H7 (cell line): ENCODE measurements around the gene ARID2. TPM values are rescaled to one million over a fixed set of nuclear protein-coding genes. Genes with fewer than 3 reads are reported as not detected.

Experiments used
- DNase-seq: peaks from one replicate; pipeline ENCODE4 v3.0.0; 2012
- H3K27me3 ChIP-seq: 2 replicates; pipeline ENCODE4 v1.6.0; 2011; ENCODE audit warnings: mild to moderate bottlenecking, low read length; ENCODE audit not compliant: control insufficient read depth, insufficient read depth
- H3K36me3 ChIP-seq: replicated peaks from 2 replicates; pipeline ENCODE4 v1.5.1; 2011; ENCODE audit warnings: low read length; ENCODE audit not compliant: control insufficient read depth, insufficient read depth
- H3K4me3 ChIP-seq: 2 replicates; pipeline ENCODE4 v1.5.1; 2011; ENCODE audit warnings: low read depth, mild to moderate bottlenecking, control low read depth, low read length, moderate library complexity; ENCODE audit not compliant: insufficient read depth
- total RNA-seq: library from RNA; depleted of rRNA; stranded (reverse); fragments of >200 nt; shearing (Covaris generic); gene quantifications from 2 replicates; pipeline ENCODE4 v1.2.3, GENCODE V29; 2014

ARID2 gene
- total RNA-seq, 1 experiment from 2014 or later = 20.4 TPM

- no peaks in the 10 kb centered on the region; the same call in 1 of the 2 replicates for H3K36me3 ChIP-seq
- H3K4me3 ChIP-seq = peak overlapping the region; percentile 90
- no peaks in the 10 kb centered on the region for H3K27me3 ChIP-seq
- DNase-seq = peak; percentile 87
These were observed 775 bp upstream of the ARID2 start for GRCh38 chr12:45728630-45729232.

- no peak for DNase-seq
- peak overlapping the region; percentile 90 for H3K4me3 ChIP-seq
- no peaks in the 10 kb centered on the region; the same call in 1 of the 2 replicates for H3K36me3 ChIP-seq
These were observed 510 bp downstream of the ARID2 start for GRCh38 chr12:45730084-45730347.

DNA sequence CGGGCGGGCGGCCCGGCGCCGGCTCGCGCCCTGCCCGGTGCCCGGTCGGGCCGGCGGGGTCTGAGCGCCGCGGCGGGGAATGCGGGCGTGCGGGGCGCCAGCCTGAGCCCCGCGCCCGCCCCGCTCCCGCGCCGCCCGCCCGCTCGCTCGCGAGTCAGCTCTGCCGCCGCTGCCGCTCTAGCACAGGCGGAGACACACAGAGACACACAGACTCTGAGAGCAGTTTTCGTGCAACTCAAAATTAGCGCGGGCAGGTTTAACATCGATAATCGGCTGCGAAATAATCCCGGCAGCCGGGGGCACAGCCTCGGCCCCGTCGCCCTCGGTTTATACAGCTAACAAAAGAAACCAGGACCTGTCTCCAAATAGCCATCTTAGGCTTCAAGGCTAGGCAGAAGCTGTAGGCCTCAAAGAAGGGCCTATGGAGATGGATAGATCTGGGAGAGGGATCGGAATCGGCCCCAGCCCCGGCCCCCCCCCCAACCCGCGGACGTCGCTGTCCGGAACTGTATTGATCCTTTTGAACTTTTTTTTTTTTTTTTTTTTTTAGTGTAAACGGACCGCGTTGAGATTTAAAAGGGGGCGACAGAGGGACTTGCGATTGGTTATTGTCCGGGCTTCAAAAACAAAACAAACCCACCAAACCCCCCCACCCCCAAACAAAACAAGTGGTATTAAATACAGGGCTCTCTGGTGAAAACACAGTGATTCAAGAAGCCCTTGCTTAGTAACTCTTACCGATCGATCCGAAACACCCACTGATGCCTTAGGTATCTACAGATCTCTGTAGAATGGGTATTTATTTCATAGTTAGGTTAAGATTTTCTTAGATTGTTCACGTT lies 1.1 kb downstream of the ARID2 start:
- H3K36me3 ChIP-seq = no peaks in the 10 kb centered on the region; the same call in 1 of the 2 replicates
- H3K27me3 ChIP-seq = no peaks in the 10 kb centered on the region
- peak overlapping the region; percentile 90 for H3K4me3 ChIP-seq
- peak; percentile 60 for DNase-seq

More at GRCh38 chr12:45730084-45730347, 510 bp downstream of the ARID2 start:
- H3K27me3 ChIP-seq = no peaks in the 10 kb centered on the region

DNA sequence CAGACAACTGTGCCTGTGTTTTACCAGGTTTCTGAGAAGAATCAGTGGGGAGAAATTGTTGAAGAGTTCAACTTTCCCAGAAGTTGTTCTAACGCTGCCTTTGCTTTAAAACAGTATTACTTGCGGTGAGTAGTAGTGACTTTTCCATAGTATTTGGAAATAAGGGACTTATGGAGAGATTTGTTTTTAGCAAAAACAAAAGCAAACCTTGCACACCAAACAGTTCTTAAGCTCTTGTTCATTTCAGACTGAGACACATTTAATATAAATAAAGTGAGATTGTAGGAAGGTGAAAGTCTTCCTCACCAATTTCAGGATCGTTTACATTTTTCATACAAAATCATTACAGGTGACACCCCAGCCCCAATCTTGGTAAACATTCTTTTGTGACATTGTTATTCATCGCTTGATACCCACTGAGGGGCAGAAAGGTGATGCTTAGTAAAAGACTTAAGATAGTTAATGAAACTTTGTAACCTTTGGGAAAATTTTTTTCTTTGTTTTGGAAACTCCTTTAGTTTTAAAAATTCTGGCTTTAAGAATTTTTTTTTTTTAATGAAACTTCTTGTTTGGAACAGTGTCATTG lies 1.8 kb downstream of the ARID2 start:
- no peak for DNase-seq
- Histone ChIP-seq H3K4me3 (peak overlapping the region; percentile 90), H3K36me3 (no peaks in the 10 kb centered on the region; the same call in 1 of the 2 replicates), H3K27me3 (no peaks in the 10 kb centered on the region)

- DNase-seq = no peak
- Histone ChIP-seq H3K27me3 (no peaks in the 10 kb centered on the region), H3K4me3 (no peak overlapping the region), H3K36me3 (no peaks in the 10 kb centered on the region; the same call in 1 of the 2 replicates)
These were observed 2.7 kb downstream of the ARID2 start for GRCh38 chr12:45732250-45732649.

- DNase-seq = no peak
- H3K36me3 ChIP-seq = no peaks in the 10 kb centered on the region; the same call in 1 of the 2 replicates
- no peak overlapping the region for H3K4me3 ChIP-seq
- H3K27me3 ChIP-seq = no peaks in the 10 kb centered on the region
These were observed 3.4 kb downstream of the ARID2 start for GRCh38 chr12:45732936-45733335.

GRCh38 chr12:45737638-45738037 lies 8.1 kb downstream of the ARID2 start:
- H3K36me3 ChIP-seq = no peaks in the 10 kb centered on the region; the same call in 1 of the 2 replicates
- no peaks in the 10 kb centered on the region for H3K27me3 ChIP-seq
- no peak overlapping the region for H3K4me3 ChIP-seq
- no peak for DNase-seq

DNA sequence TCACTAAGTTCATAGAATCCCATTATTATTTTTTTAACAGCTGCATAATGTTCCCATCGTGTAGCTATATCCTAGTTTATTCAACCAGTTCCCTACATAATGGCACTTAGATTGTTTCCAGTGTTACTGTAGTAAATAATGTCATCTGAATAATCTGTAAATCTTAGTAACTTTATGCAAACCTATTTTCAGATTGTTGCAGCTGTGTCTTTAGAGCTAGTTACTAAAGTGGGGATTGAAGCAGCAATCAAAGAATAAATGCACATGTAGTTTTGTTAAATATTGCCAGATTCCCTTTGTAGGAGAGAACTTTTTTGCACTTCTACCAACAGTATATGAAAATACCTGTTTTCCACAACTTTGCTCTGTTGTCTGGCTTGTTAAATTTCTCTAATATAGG lies 13.1 kb downstream of the ARID2 start:
- no peak for DNase-seq
- no peaks in the 10 kb centered on the region for H3K36me3 ChIP-seq
- H3K4me3 ChIP-seq = no peak overlapping the region
- no peaks in the 10 kb centered on the region for H3K27me3 ChIP-seq

GRCh38 chr12:45743247-45743646 lies 13.7 kb downstream of the ARID2 start:
- no peaks in the 10 kb centered on the region for H3K36me3 ChIP-seq
- DNase-seq = no peak
- H3K4me3 ChIP-seq = no peak overlapping the region
- no peaks in the 10 kb centered on the region for H3K27me3 ChIP-seq

DNA sequence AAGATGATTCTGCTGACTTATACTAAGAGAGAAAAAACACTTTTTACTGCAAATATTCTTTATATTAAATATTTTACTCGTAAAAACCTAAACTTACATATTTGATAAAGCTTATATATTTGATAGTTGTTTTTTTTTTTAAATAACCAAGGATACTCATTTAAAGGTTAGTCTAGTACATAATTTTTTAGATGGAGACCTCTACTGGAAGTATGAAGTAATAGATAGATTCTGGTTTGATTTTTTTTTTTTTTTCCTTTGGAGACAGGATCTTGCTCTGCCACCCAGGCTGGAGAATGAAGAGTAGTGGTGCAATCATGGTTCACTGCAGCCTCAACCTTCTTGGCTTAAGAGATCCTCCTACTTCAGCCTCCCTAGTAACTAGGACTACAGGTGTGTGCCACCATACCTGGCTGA lies 16.4 kb downstream of the ARID2 start:
- no peaks in the 10 kb centered on the region for H3K36me3 ChIP-seq
- H3K27me3 ChIP-seq = no peaks in the 10 kb centered on the region
- no peak for DNase-seq
- H3K4me3 ChIP-seq = no peak overlapping the region

GRCh38 chr12:45756666-45757065 lies 27.2 kb downstream of the ARID2 start:
- DNase-seq = no peak
- Histone ChIP-seq H3K27me3 (no peaks in the 10 kb centered on the region), H3K36me3 (no peaks in the 10 kb centered on the region; the same call in 1 of the 2 replicates), H3K4me3 (no peak overlapping the region)

- no peaks in the 10 kb centered on the region; the same call in 1 of the 2 replicates for H3K36me3 ChIP-seq
- H3K4me3 ChIP-seq = no peak overlapping the region
- DNase-seq = no peak
- H3K27me3 ChIP-seq = no peaks in the 10 kb centered on the region
These were observed 27.7 kb downstream of the ARID2 start for GRCh38 chr12:45757172-45757571.

GRCh38 chr12:45760333-45760732 lies 30.8 kb downstream of the ARID2 start:
- H3K27me3 ChIP-seq = no peaks in the 10 kb centered on the region
- DNase-seq = no peak
- no peaks in the 10 kb centered on the region; the same call in 1 of the 2 replicates for H3K36me3 ChIP-seq
- H3K4me3 ChIP-seq = no peak overlapping the region

- Histone ChIP-seq H3K27me3 (no peaks in the 10 kb centered on the region), H3K4me3 (no peak overlapping the region), H3K36me3 (no peaks in the 10 kb centered on the region)
- peak; percentile 23 for DNase-seq
These were observed 32.9 kb downstream of the ARID2 start for GRCh38 chr12:45762185-45763110.
